ENCODE results near the gene FILIP1.

Gene FILIP1

GRCh38 chr6:75249837-75250236 lies 243.8 kb downstream of the FILIP1 start:
- no peak for DNase-seq

- no peak for DNase-seq
Observed at GRCh38 chr6:75246386-75246785, 247.2 kb downstream of the FILIP1 start.

GRCh38 chr6:75244063-75244584 lies 249.5 kb downstream of the FILIP1 start:
- DNase-seq: no peak

- DNase-seq: peak; percentile 11
Observed at GRCh38 chr6:75243333-75244062, 250.1 kb downstream of the FILIP1 start, which contains the start of gene COX7A2. Gene COX7A2 (minus strand): TSS chr6:75243801. CDS start chr6:75243734, 67 bp downstream.
